ENCODE measurements around the gene BBOF1. TPM values are rescaled to one million over a fixed set of nuclear protein-coding genes. Genes with fewer than 3 reads are reported as not detected.

The BBOF1 gene
- total and polyA plus RNA-seq, 2 donors (not counting 3 experiments of a cell fraction or from before 2014, with no cell fraction given), result 0.63 to 2.3 TPM

DNA sequence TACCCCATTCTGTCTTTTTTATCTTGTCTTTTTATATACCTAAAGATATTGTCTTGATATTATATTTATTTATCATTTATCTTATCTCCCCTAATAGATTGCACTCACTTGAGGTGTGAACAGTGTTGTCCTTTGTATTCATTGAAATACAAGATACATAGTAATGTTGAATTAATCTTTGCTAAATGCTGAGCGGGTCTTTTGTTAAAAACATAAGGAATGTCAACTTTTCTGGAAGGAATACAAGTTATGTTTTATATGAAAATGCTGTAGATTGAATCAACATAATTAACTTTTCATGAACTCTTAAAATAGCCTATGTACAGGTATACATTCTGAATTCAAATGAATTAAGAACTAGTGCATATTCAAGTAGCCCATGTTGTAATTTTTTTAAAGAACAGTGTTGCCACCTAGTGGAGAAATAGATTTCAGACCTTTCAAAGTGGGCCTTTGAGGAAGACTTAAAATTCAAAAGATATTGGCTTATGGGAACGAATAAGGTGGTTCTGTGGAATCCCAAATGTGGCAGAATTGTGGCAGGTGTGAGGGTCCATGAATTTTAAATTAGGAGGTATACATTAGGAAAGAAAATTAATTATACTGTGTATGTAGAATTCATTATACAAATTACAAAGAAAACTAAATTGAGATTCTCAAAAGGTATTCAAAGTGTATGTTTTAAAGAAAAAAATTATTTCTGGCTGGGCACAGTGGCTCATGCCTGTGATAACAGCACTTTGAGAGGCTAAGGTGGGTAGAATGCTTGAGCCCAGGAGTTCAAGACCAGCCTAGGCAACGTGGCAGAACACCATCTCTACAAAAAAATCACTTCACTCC lies 19.1 kb downstream of the BBOF1 start:
- Histone ChIP-seq H3K4me1 (ENCODE audit: control insufficient read depth, extremely low read depth, insufficient read depth, low read length) (no peaks in the 10 kb centered on the region), H3K27me3 (ENCODE audit: control insufficient read depth in 2 of 2, insufficient read depth in 2 of 2, low read length in 2 of 2) (no peaks in the 10 kb centered on the region), H4K20me1 (replicated peaks; ENCODE audit: control insufficient read depth, extremely low read depth, insufficient read depth, low read length) (no peaks in the 10 kb centered on the region), H3K79me2 (ENCODE audit: control insufficient read depth, insufficient read depth, low read length) (no peaks in the 10 kb centered on the region), H3K4me3 (replicated peaks in 1 of 3; ENCODE audit: insufficient read depth in 1 of 3, low read depth in 1 of 3, low read length in 3 of 3) (no peak overlapping the region), H3K9me1 (replicated peaks; ENCODE audit: control insufficient read depth, extremely low read depth, insufficient read depth, low read length) (no peaks in the 10 kb centered on the region), H3K4me2 (ENCODE audit: insufficient read depth, low read length) (no peak overlapping the region), H2AFZ (ENCODE audit: low read depth, low read length) (no peak overlapping the region), H3K9ac (replicated peaks; ENCODE audit: extremely low read depth, insufficient read depth, low read length) (no peak overlapping the region), H3K36me3 (ENCODE audit: control insufficient read depth in 2 of 2, extremely low read depth in 1 of 2, insufficient read depth in 2 of 2, low read length in 2 of 2) (no peaks in the 10 kb centered on the region), H3K27ac (ENCODE audit: insufficient read depth, low read depth, low read length) (no peak overlapping the region), H3K9me3 (replicated peaks; ENCODE audit: control insufficient read depth, insufficient read depth, low read length) (no peaks in the 10 kb centered on the region)
- FAIRE-seq (peak; percentile 77), DNase-seq (ENCODE audit: low read depth, low spot score) (peak; percentile 76)
- dilution Hi-C loops (cut with MboI; ENCODE audit: extremely low pct_ligation_motif_present, low sequenced_read_pairs) (no loop called here), intact Hi-C loops (cut with micrococcal nuclease) (loop anchor here (2.0 to 5.0 kb wide), 3 partner anchors 86 to 529 kb away; partner anchors contain the start of genes COQ6 and FAM161B)
- ChIA-PET CTCF (interaction anchor here (0.8 to 1.3 kb wide), 4 partner anchors 13 to 310 kb away, joined by 3 read pairs; partner anchors contain the start of genes BBOF1 and ENTPD5), POLR2A (no interaction called here)
- BruUV-seq (replicated peaks), result no TSS peak
- TF ChIP-seq EZH2 (IDR thresholded peaks at IDR 0.05; ENCODE audit: borderline replicate concordance, low read depth, low read length, severe bottlenecking) (no peak), JUN (IDR thresholded peaks at IDR 0.05; ENCODE audit: borderline replicate concordance, insufficient read depth, insufficient read length, low read depth) (no peak), FOS (IDR thresholded peaks at IDR 0.05; ENCODE audit: borderline replicate concordance, insufficient read depth, low read length) (no peak)
- TF ChIP-seq, protein P1, sequence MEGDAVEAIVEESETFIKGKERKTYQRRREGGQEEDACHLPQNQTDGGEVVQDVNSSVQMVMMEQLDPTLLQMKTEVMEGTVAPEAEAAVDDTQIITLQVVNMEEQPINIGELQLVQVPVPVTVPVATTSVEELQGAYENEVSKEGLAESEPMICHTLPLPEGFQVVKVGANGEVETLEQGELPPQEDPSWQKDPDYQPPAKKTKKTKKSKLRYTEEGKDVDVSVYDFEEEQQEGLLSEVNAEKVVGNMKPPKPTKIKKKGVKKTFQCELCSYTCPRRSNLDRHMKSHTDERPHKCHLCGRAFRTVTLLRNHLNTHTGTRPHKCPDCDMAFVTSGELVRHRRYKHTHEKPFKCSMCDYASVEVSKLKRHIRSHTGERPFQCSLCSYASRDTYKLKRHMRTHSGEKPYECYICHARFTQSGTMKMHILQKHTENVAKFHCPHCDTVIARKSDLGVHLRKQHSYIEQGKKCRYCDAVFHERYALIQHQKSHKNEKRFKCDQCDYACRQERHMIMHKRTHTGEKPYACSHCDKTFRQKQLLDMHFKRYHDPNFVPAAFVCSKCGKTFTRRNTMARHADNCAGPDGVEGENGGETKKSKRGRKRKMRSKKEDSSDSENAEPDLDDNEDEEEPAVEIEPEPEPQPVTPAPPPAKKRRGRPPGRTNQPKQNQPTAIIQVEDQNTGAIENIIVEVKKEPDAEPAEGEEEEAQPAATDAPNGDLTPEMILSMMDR (IDR thresholded peaks at IDR 0.05; ENCODE audit: extremely low read depth in 1 of 2, insufficient read depth in 1 of 2, low read depth in 1 of 2, low read length in 2 of 2), result peak; percentile 39 to 42

Measured in endothelial cell of umbilical vein (primary cell).